ENCODE results near the gene TMEM184B. TPM values are rescaled to one million over a fixed set of nuclear protein-coding genes. Genes with fewer than 3 reads are reported as not detected.

TMEM184B gene
- total and polyA plus RNA-seq, 2 of the 8 experiments (the other 6 are each of a cell fraction or from before 2014, with no cell fraction given): 41.6 to 81.0 TPM

GRCh38 chr22:38318792-38319773 is 46.3 kb upstream of the TMEM184B start:
- CTCF ChIA-PET (ENCODE audit: partially characterized antibody): interaction anchor here (1.2 to 1.8 kb wide), 5 partner anchors 11 to 34 kb away, joined by 3 to 10 read pairs (median 5); no protein-coding TSS in a partner anchor
- H3K9ac ChIP-seq (replicated peaks in 1 of 4; ENCODE audit: extremely low read depth in 1 of 4, low read depth in 3 of 4, low read length in 3 of 4): no peak overlapping the region; a peak in 1 of 7 replicates
- H2BK120ac ChIP-seq (replicated peaks; ENCODE audit: low read depth, low read length): no peak overlapping the region
- H2AK5ac ChIP-seq (ENCODE audit: low read depth, low read length): peak overlapping the region; percentile 86; the same call in 1 of the 2 replicates
- peak overlapping the region; percentile 66 for H4K8ac ChIP-seq (ENCODE audit: extremely low read depth, insufficient read depth, low read length)
- H3K23ac ChIP-seq (ENCODE audit: insufficient read length): no peak overlapping the region
- WGBS, 2 experiments (ENCODE audit: extremely low coverage in 1 of 2, insufficient coverage in 1 of 2, insufficient read length in 1 of 2, insufficient replicate concordance in 2 of 2, low coverage in 1 of 2, low lambda C conversion rate in 2 of 2, missing lambda C conversion rate in 1 of 2): 82% methylated on average over 14 of the region's 14 CpGs; no CpG with 5 or more reads in 1 of the 2 experiments
- POLR2A ChIA-PET (ENCODE audit: partially characterized antibody): interaction anchor here (0.6 to 3.1 kb wide), 7 partner anchors 13 to 103 kb away, joined by 3 to 27 read pairs (median 7); no protein-coding TSS in a partner anchor
- H3K36me3 ChIP-seq (ENCODE audit: control insufficient read depth in 2 of 4, insufficient read depth in 4 of 4, low read length in 3 of 4): peaks cover 0 to 2% (median under 1%) of the 10 kb centered on the region in 4 experiments; a peak in 2 of 8 replicates
- H3K79me1 ChIP-seq (ENCODE audit: low read depth, low read length): peaks cover 7% of the 10 kb centered on the region
- H3K9me3 ChIP-seq (ENCODE audit: insufficient read depth in 2 of 2, low read depth in 1 of 2, low read length in 1 of 2): no peaks in the 10 kb centered on the region
- H3K4me3 ChIP-seq (ENCODE audit: extremely low read depth in 1 of 4, insufficient read depth in 2 of 4, low read depth in 3 of 4, low read length in 4 of 4): no peak overlapping the region
- no peak overlapping the region for H2BK20ac ChIP-seq (ENCODE audit: low read length)
- no peak overlapping the region for H3K14ac ChIP-seq (ENCODE audit: insufficient read length)
- no peak overlapping the region for H3K4ac ChIP-seq (replicated peaks; ENCODE audit: insufficient read length, low read depth, low read length)
- H3K56ac ChIP-seq (replicated peaks; ENCODE audit: insufficient read length, low read depth, low read length): no peak overlapping the region
- peak overlapping the region; percentile 84 for H2BK5ac ChIP-seq (ENCODE audit: low read depth, low read length)
- peaks cover 12 to 19% of the 10 kb centered on the region in 2 experiments for H4K20me1 ChIP-seq (replicated peaks in 1 of 2; ENCODE audit: control insufficient read depth in 1 of 2, insufficient read depth in 2 of 2, low read length in 2 of 2)
- no peaks in the 10 kb centered on the region for H3K27me3 ChIP-seq (replicated peaks in 1 of 4; ENCODE audit: control insufficient read depth in 3 of 4, extremely low read depth in 1 of 4, insufficient read depth in 3 of 4, low read length in 3 of 4)
- peak overlapping the region; percentile 85 for H4K91ac ChIP-seq (replicated peaks; ENCODE audit: insufficient read length, low read length)
- H2AFZ ChIP-seq (ENCODE audit: low read length): no peak overlapping the region
- no peak overlapping the region for H2BK15ac ChIP-seq (ENCODE audit: low read length)
- H4K5ac ChIP-seq (ENCODE audit: insufficient read length, low read depth, low read length): no peak overlapping the region
- no peak for TF ChIP-seq NRF1 (IDR thresholded peaks at IDR 0.05; ENCODE audit: low read depth, low read length)
- 0 out of 2 replicates have a peak, but pooled peaks have one; percentile 14 for TF ChIP-seq RBBP5 (IDR thresholded peaks at IDR 0.05; ENCODE audit: borderline replicate concordance, low read depth, low read length)
- no peak for TF ChIP-seq KDM5A (IDR thresholded peaks at IDR 0.05; ENCODE audit: low read length)
- no peak overlapping the region; the same call in 1 of the 2 replicates for H3K27ac ChIP-seq (ENCODE audit: low read depth, low read length)
- H3K18ac ChIP-seq (ENCODE audit: extremely low read depth, low read length): peak overlapping the region; percentile 90
- FAIRE-seq: no peak
- H3K23me2 ChIP-seq (ENCODE audit: low read depth, low read length): peaks cover 10% of the 10 kb centered on the region; the same call in 1 of the 2 replicates
- peaks cover 26 to 56% of the 10 kb centered on the region in 2 experiments for H3K79me2 ChIP-seq (ENCODE audit: control insufficient read depth in 1 of 2, insufficient read depth in 2 of 2, low read length in 2 of 2)
- H3K4me2 ChIP-seq (ENCODE audit: insufficient read depth in 1 of 2, low read depth in 2 of 2, low read length in 2 of 2): peak overlapping the region in 1 of 2 experiments; percentile 95; a peak in 2 of 4 replicates
- H3K4me1 ChIP-seq (replicated peaks in 1 of 4; ENCODE audit: control insufficient read depth in 3 of 4, insufficient read depth in 4 of 4, low read length in 3 of 4): peaks cover 15 to 47% (median 35%) of the 10 kb centered on the region in 4 experiments
- no peak for DNase-seq (ENCODE audit: low read depth in 1 of 2, low spot score in 2 of 2)
- 0 out of 2 replicates have a peak overlapping the region, but pooled peaks have one; percentile 68 for H2BK12ac ChIP-seq (ENCODE audit: low read depth, low read length)
